ENCODE measurements around the gene OPA1. TPM values are rescaled to one million over a fixed set of nuclear protein-coding genes. Genes with fewer than 3 reads are reported as not detected.

Gene OPA1
- polyA plus RNA-seq, 5 donors = 34.2 to 81.2 (median 67.4) TPM

DNA sequence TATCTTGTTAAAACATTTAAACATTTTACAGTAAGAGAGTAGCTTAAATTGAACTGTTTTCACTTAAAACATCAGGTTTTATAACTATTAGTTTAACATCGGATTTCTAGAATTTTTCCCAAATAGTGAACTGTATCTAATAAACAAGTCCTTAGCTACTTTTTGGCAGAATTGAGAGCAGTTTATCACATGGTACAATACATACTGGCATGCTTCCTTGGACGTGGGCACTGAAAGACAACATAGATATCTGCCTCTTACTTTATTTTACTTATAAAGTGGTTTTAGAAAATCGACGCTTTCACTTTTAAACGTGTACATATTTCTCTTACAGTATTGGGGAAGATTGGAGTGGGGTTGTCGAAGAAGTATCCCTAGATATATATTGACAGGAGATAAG is 52.8 kb downstream of the OPA1 start:
- no peak for DNase-seq

DNA sequence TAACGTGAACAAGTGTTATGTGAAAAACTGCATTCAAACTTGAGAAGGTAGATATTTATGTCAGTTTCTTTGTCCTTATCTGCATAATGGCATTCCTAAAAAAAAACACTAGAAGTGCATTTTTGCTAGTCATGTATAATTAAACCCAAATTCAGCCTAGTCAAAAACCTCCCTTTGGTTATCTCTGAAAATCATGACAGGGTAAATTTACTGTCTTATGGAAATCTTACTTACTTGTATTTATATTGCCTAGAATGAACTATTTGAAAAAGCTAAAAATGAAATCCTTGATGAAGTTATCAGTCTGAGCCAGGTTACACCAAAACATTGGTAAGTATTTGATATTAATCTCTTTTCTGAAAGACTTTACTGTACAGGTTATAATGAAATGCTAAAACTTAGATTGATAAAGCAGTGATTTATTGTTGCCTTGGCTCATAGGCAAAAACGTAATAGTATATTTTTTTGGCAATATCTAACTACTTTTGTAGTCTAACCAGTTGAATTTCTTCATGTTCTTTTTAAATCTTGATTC is 55.6 kb downstream of the OPA1 start:
- DNase-seq = no peak

DNA sequence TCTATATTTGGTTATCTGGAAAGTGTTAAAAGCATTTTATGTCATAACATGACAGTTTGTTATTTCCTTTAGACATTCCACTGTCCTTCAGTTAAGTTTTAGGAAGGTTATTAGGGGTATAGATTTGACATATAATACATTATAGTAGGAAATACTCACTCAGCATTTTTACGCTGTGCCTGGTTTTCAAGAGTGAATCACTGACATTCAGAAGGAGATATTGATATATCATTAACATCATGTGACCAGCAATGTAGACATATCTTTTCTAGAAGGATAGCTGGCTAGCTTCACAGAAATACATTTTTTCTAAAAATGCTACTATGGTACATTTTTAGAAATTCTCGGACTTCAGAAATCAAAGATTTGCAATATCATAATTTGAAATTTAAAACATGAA is 57.6 kb downstream of the OPA1 start:
- no peak for DNase-seq

DNA sequence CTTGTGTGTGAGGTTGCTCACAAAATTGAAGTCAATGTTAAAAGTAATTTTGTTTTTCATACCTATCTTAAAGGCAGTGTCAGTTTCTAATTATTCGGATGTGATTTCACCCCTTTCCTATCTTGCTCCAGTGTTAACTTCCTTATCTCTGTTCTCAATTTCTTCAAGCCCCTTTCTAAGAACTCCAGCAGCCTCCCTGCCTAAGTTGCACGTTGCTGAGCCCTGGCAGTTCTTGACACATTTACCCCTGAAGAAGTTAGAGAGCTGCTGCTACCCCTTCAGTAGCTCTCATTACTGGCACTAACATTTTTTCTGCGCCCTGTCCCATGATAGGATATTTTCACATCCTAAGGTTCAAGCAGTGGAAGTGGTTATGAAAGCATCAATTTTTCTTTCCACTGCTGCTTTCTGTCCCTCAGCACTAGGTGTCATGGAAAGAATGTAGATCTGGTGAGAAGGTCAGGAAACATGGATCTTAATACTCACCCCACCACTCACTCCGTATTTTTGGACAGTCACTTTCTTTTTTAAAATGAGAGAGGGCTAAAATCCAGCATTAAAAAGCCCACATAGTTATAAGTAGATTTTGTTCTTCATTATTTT is 62.9 kb downstream of the OPA1 start:
- DNase-seq = no peak

DNA sequence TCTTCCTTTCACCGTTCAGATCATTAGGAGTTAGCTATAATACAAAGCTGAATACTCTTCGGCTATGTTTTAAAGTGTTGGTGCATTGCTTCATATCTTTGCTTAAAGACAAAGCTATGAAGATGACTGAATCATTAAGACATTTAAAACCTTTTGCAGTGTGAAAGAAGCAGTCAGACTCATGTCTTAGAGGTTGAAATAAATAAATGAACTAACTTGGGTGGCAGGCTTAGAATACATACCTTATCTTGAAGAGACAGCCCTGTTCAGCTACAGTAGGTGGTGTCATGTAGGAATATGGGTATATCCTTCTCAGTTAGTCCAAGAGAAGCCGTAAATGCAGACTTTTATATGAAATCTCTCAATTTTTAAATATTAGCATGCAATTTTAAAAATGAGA is 63.4 kb downstream of the OPA1 start:
- DNase-seq = no peak

DNA sequence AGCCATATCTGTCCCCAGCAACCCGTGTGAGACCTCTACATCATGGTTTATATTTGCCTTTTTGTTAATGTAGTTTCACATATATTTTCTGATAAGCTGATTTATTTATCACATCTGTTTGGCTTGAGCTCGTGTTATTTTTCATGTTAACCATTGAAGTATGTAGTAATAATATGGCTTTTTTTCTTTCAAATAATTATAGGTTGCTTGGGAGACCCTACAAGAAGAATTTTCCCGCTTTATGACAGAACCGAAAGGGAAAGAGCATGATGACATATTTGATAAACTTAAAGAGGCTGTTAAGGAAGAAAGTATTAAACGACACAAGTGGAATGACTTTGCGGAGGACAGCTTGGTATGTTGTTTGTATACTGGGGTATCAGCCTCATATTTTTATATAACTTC is 63.9 kb downstream of the OPA1 start:
- DNase-seq = no peak

DNA sequence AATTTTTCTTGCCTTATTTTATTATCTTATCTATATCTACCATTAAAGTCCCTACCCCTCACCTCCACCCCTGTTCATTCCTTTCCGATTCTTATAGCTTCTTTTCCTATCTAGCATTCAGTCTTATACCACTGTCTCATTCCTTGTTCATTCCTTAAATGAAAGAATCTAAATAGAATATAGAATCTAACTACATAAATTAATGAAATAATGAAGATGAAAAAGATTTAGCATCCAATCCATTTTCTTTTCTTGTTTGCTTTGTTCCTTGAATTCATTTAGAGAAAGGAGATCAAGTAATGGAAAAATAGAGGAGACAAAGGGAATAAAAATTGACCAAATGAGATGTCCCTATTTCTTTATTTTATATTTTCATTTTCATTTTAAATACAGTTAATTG is 67.2 kb downstream of the OPA1 start:
- no peak for DNase-seq

DNA sequence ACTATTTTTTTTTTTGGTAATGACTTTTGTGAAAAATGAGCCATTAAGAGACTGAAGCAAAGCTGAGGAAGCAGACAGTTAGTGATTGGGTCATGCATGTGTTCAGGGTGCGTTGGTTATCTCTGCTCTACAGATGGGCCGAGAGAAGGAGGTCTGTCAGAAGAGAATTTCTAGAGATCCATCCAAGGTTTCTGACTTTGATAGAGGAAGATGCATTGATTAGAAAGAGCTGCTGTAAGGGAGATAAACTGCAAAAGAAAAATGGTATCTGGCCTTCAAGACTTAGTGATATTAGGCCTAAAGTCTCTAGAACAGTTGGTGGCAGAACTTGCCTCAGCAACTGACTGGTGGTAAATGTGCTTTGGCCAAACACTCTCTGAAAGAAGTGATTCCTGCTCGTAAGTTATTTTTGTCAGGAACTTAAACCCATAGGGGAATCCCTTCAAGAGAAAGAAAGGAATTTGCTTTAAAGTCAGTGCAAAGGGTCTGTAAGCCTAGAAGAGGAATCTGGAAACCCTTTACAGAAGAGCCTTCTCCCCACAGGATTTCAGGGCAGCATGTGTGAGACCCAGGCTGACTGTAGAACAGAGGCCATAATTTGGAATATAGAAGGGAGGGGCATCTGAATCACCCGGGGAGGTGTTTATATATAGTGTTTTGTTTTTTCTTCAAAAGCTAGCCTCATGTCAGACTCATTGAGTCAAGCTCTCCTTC is 67.8 kb downstream of the OPA1 start:
- DNase-seq = no peak

DNA sequence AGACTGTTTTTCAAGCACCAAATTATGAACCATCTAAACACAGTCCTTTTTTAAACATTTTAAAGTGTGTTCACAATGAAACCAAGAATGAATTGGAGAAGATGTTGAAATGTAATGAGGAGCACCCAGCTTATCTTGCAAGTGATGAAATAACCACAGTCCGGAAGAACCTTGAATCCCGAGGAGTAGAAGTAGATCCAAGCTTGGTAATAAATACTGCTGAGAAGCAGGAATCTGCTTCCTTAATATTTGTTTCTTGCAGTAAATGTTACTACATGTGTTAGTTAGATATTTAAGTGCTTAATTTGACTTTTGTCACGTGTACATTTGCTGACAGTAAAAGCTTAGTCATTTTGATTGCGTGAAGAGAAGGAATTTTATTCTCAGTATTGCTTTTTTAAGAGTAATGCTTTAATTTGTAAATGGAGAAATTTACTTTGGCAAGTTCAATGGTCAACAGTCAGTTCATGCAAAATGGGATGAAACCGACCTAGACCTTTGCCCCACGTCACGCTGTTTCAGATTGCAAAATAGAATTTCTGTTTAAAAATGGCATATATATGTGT is 69.8 kb downstream of the OPA1 start:
- no peak for DNase-seq

DNA sequence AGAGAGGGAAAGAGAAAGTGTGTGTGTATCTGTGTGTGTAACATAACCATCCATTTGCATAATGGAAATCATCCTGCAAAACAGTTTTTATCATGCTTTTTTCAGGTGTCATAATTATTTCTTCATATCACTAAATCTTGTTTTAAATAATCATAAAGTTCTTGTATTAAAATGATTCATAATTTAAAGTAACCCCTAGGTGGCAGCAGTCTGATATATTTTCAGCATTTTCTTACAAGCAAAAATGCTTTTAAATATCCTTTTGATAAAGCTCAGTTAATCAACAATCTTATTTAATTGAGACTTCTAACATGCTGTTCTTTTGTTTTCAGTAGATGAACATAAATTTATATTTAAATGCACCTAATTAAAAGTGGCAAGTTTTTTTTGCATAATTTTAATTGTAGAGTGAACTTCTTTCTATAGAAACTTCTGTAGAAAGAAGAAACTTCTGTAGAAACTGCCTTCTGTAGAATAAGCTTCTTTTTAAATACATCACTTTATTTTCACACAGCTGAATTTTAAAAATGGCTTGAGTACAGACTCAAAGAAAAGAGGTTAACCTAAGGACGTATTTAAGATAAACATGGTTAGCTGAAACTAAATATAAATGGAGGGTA is 72.5 kb downstream of the OPA1 start:
- DNase-seq = peak; percentile 19 to 26

DNA sequence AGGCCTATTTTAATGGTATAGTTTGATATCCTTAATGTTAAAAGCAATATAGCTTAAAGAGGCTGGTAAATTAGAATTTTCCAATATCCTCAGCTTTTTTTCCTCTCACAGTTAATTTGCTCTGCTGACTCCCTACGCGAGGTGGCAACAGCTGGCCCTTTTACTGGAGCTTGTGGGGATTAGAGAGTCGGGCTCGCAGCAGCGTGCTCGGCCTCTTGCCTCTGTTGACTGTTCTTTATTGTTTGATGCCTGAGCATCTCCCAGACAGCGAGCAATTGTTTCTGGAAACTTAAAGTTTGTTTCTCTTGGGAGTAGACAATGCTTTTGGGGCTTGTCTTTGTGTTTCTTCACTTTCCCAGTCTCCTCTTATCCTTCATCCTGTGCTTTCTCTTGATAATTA is 80.8 kb downstream of the OPA1 start:
- peak; percentile 11 to 24 for DNase-seq

DNA sequence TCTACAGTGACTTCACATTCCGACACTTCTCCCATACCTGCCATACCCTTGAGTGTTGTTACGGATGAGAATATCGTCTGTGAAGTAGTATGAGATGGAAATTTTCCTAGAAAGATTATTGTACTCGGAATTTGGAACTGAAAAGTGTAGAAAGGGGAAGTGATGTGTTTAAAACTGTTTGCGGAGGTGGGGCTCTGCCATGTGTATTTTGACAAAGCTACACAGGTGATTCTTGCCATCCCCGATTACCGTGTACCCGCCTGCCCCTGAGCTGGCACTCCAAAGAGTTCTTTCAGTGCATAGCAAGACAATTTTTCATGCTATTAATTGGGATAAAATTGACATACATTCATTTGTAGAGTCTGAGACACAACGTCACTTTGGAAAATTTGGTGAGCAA is 81.7 kb downstream of the OPA1 start:
- no peak for DNase-seq

DNA sequence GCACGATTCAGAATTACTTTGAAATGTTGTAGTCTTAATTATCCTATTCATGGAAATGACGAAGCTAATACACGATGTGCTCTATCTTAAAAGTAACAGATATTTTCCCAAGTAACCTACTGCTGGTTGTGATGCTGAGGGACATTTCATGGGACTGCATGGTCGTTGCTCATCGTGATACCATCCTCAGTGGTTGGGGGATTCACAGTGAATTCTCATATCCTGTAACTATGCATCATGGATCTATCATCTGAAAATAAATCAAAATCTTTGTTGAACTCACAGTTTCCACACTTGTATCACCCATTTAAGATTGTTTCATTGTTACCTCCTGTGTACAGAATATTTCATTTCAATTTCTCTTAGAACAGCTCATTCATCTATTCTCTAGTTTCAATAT is 84.7 kb downstream of the OPA1 start:
- no peak for DNase-seq

DNA sequence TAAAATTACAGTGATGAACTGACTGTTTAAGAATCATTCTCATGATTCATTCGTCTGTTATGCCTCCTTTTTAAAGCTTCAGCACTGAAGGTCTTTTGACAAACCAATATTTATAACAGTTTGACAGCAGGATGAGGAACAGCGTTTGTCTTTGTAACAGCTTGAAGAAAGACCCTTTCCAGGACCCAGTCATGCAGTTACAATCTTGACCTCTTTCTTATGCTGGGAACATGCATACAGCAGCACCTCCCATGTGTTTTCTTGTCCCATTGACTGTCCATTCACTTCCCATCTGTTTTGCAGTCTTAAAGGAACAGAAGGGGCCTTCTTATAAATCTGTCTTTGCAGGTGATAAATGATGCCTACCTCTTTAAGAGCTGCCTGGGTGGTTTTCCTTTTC is 87.2 kb downstream of the OPA1 start:
- DNase-seq = no peak

DNA sequence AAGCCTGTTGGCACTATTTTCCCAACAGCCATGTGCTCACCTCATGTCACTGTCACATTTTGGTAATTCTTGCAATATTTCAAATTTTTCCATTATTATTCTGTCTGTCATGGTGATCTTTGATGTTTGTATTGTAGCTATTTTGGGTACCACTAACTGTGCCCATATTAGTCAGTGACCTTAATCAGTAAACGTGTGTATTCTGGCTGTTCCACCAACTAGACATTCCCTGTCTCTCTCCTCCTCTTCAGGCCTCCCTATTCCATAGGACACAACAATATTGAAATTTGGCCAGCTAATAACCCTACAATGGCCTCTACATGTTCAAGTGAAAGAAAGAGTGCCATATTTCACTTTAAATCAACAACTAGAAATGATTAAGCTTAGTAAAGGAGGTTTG is 88.6 kb downstream of the OPA1 start:
- no peak for DNase-seq

DNA sequence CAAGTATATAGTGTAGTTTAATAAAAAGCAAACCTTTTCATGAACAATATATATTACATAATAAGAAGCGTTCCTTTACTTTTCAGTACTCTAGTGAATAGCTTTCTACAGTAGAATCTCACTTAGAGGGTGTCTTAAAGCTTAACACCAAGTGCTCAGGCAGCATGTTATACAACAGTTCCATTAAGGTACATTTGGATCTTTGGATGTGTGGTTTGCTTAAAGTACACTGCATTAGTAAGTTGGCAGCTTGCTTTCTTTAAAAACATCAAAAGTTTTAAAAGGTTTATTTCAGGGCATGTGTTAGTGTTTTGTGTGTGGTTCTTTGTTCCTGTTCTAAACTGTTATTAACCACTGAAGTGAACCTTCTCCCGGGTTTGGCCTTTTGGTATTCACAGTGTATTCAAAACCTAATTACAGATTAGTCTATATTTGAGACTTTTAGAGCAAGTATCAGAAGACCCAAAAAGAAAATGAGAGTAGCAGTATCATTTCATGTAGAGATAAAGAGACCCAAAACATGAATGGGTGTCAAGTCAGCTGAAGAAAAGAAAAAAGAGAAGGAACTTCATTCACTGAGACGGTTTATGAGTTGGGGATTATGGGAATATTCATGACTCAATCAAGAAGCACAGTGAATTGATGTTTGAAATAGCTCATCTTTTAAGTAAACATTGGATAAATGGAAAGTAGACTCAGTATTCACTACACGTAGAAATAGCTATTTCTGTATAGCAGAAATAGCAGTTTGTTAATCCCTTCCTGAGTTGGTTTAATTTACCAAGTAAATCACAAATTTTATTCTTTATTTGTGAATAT is 93.9 kb downstream of the OPA1 start:
- no peak for DNase-seq

DNA sequence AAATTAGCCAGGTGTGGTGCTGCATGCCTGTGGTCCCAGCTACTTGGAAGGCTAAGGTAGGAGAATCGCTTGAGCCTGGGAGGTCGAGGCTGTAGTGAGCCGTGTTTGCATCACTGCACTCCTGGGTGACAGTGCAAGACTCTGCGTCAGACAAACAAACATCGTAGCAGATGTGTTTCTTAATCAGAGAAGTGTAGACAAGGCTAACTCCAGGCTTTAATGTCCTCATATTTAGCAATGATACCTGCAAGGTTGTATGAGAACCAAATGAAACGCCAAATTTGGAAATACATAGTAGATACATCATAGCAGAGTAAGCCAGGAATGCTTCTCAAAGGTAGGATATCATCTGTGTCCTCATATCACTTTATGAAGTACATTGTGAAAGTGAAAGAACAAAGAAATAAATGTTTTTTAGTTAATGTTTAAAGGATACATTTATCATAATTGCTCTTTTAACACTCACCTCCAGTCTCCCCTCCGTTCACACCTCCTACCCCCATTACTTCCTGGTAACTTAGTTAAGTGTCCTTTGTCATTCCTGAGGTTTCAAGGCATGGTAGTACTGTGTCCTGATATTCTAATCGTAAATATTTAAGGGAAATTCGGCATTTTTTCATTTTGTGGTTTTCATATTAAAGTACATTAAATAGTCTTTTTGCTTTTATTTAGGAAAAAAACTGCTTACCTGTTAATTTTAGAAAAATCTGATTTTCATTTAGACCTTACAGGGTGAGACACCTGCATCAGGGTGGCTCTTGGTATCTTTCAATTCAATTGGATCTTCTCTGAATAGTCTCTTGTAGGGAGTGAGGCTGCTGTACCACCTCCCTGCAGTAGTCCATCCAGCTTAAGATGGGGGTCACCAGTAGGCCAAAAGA is 96.1 kb downstream of the OPA1 start:
- DNase-seq = no peak

DNA sequence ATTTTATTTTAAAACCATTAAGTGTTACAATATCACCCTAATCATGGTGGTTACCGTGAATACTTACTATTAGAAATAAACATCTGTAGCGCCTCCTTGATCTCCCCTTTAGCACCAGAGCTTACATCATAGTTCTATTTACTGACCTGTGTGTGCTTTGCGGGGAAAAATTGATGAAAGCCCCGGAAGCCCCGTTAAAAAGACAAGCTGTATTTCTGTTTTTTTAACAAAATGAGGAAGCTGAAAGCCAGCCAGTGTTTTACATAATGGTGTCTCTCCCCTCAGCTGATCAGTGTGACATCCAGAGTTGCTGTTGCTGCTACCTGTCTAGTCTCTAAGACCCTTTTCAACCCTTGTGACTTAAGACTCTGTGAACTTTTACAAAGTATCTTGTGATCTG is 100.8 kb downstream of the OPA1 start:
- DNase-seq = no peak

DNA sequence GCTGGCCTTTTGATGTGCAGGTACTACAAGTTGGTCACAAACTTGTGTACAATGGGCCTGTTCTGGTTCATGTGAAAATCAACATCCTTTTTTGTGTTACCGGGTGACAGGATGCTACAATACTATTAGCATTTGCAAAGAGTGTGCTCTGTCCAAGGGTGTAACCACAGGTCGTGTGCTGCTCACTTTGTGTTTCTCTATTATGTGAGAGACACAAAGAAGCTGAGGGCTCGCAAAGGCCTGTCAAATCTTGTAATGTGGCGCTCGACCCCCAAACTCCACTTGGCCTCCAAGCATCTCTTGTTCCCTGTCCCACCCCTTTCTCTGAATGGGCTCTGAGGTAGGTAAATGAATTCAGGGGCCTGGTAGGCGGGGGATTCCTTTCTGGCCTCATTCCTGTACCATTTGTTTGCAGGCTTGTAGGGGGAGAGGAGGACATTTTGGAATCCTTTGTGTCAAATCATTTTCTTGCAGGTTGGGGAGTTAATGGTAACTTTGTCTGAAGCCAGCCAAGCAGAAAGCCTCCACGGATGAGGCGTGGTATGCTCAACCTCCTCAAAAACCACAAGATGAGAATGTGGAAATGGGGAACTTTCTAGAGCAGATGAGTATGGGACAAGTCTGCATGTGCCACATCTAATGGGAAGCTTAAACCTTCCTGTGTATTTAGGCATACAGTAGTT is 109.1 kb downstream of the OPA1 start:
- no peak for DNase-seq

DNA sequence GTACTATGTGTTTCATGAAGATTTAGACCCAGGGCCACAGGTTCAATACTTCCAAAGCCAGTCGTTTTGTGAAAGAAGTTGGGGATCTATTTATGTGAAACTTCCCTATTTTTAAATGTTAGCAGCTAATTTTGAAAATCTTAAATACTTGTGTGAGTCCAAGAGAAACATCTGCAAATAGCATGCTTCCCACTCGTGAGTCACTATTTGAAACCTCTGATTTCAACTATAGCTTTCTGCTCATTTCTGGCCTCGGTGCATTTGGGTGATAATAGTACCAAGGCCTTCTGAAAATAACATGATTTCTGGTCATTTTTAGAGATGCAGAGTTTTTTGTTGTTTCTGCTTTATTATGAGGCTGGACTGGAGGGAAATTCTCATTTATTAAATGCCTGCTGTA is 110.0 kb downstream of the OPA1 start:
- no peak for DNase-seq
